T-helper 1 cell treated with Interleukin-12 subunit alpha and Interleukin-12 subunit beta and Interleukin-4 antibody, amounts not matched to agents 30 ng/mL and 1 ng/mL, for 36 hours (primary cell): ENCODE data around the gene MOK. TPM values are rescaled to one million over a fixed set of nuclear protein-coding genes. Genes with fewer than 3 reads are reported as not detected.

Experiments
- intact Hi-C: fragments of 100-400 bp; cut with micrococcal nuclease; formaldehyde crosslinking; loops from one replicate; pipeline ENCODE4 v1.15.1; 2024
- total RNA-seq: library from RNA; stranded (reverse); gene quantifications from 2 replicates; pipeline ENCODE4 v1.2.3, GENCODE V29; 2022

Gene MOK
- total RNA-seq, 1 donor from 2014 or later = 2.3 TPM

DNA sequence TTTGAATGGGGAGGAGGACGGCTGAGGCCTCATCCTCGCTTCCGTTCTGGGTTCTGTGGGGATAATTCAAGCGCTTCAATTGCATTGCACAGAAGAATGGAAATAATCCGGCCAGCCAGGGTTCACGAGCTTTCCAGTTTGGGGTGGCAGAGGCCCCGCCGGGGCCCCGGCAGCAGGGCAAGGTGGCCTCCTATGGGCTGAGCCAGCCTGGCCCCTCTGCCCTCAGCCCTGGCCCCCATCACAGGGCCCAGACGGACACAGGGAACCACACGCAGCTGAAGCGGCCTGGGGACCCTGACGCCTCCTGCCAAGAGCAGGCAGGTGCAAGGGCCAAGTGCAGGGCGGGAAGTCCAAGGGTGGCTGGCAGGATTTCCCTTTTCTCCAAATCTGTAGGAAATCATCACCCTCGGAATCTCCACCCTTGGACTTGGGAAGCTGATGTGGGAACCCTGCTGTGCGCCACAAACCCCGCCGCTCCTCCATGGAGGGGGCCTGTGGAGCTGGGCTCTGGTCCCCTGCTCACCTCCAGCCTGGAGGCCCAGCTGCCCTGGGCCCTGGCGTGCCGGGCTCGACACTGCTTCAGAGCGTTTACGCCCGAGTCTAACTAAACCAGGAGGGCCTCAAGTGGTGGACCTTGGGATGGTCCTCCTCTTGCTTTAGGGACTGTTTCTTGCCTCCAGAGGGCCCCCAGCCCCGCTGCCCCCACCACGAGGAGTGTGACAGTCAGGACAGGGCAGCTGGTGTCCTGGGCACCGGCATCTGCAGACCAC is 78.4 kb downstream of the MOK start:
- intact Hi-C loops = no loop called here

GRCh38 chr14:102225936-102226335 is 79.0 kb downstream of the MOK start:
- intact Hi-C loops = no loop called here

DNA sequence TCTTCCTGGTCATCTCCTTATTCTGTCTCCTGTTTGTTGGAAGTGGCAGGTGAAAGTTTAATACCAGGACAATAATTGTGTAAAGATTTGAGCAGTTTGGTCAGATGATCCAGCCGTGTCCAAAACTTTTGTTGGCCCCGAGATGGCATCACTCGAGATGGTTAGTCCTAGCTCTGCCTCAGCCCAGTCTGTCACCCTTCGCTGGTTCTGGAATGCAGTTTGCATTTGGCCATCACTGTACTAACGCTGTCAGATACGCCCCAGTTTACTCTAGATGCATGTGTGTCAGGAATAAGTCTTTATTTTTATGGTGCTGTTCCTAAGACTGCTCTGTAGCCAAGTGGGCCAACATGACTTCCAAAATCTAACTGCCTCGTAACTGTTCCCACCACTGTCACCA is 79.6 kb downstream of the MOK start:
- intact Hi-C loops = no loop called here

GRCh38 chr14:102223682-102224081 is 81.3 kb downstream of the MOK start:
- intact Hi-C loops = no loop called here

DNA sequence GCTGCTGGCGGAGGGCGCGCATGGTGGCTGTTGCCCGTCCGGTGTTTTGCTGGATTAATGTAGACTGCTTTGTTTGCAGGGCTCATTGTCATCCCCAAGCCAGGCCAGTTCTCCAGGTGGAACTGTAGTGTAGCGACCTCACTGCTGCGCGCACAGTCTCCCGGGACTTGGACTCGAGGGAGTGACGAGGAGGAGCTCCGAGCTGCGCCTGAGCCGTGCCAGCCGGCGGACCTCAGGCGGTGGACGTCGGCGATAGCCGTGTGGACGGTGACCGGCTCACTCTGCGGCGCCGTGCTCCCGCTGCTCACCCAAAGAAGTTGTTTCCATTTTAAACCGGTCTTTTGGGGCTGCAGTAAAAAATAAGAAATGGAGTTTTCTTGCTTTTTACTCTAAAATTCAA is 82.2 kb downstream of the MOK start:
- intact Hi-C loops = no loop called here

DNA sequence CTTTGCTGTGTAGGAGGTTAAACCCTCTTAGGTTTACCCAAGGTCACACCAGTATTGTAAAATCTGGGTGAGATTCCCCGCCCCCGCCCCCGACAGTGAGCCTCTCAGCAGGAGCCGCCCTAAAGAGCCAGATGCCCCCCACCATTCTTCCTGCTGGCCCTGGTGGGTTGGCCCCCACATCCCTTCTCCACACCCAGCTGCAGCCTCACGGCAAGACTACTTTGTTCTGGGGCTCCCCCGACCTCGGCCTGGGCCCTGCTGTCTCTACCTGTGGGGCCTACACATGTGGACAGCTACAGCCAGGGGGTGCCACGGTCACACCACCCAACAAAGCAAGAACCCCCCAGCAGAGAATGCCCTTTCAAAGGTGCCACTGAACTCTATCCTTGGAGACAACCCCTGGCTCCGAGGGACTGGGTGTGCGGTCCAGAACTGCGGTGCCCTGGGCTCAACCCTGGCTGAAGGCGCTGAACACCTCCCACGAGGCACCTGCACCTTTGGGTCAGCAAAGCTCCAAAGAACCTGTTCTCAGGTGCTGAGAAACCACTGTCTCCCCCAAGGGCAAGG is 82.9 kb downstream of the MOK start:
- intact Hi-C loops = no loop called here

- intact Hi-C loops = no loop called here
Observed at GRCh38 chr14:102221026-102221425, 83.9 kb downstream of the MOK start.

GRCh38 chr14:102220031-102220430 is 84.9 kb downstream of the MOK start:
- intact Hi-C loops = no loop called here

DNA sequence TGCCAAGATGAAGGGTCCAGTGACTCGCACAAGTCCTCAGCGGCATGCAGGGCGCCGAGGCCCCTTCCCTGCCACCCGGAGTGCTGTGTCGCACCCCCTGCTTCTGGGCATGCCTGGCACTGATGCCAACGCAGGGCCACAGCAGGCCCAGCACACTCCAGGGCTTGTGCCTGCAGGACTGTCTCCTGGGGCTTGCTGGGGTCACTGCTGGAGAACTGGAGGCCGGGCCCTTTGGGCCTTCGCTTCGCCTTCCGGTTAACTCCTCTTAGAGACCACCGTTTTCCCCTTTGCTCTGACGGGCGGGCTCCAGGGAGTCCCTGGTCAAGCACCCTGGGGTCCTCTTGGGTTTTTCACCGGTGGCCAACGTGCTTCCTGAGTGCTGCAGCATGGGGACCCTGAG is 85.6 kb downstream of the MOK start:
- intact Hi-C loops = no loop called here

DNA sequence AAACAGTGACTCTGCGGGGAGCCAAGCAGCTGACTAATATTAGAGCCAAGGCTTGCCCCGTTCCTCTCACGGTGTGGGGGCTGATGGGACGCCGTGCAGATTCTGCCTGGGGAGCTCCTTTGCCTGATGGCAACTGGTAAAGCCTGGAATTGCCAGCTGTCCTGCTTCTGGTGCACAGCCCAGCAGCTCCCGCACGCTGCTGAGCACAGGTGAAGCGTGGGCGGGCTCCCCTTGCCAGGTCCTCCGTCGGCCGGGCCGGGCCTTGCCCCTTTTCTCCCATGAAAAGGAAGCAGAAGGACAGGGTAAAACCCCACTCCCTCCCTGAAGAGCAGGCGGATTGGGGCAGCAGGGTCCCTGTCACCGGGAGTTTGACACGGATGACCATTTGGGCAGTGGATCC is 86.3 kb downstream of the MOK start:
- intact Hi-C loops = no loop called here

- intact Hi-C loops = no loop called here
Observed at GRCh38 chr14:102217987-102218421, 87.0 kb downstream of the MOK start.

GRCh38 chr14:102217399-102217798 is 87.6 kb downstream of the MOK start:
- intact Hi-C loops = no loop called here

DNA sequence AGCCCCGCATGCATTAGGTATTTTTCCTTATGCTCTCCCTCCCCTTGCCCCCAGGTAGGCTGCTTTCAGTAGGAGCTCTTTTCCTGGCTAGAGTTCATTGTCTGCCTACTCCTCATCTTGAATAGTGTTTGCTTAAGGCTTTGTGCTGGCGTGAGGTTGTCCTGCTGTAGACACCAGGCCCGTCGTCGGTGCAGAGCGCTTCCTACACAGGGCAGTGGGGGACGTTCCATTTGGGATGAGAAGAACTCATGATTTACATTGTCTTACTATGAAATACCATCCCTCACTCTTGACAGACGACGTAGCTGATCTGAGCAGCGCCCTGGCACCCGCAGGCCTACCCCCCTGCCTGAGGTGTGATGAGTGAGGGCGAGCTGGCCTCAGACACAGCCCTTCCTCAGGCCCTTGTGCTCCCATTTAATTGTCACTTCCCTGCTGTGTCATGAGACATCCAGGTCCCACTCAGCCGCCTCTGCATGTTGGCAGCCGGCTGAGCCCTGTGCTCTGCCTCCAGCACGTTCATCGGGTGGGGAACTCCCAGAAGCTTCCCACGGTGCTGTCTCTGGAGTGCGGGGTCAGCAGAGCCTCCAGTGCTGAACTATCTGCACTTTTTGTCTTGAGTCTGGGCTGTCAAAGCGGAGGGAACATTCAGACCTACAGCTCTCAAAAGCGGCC is 89.3 kb downstream of the MOK start:
- intact Hi-C loops = no loop called here

DNA sequence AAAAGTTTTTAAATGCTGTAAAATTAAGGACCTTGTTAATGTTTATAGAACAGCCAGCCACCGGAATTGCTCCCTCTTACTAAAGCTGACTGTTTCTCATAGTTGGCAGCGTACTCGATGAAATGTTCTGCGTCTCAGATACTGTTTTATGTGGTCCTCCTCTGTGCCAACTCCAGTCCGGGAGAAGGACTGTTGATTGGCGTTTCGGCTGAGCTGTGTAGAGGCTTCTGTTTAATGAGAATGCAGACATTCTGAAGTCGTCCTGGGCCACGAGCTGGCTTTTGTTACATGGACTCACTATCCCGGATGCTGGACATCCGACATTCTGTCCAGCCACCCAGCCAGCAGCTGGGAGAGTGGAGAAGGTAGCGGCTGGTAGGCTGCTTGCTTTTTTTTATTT is 89.9 kb downstream of the MOK start:
- intact Hi-C loops = no loop called here

DNA sequence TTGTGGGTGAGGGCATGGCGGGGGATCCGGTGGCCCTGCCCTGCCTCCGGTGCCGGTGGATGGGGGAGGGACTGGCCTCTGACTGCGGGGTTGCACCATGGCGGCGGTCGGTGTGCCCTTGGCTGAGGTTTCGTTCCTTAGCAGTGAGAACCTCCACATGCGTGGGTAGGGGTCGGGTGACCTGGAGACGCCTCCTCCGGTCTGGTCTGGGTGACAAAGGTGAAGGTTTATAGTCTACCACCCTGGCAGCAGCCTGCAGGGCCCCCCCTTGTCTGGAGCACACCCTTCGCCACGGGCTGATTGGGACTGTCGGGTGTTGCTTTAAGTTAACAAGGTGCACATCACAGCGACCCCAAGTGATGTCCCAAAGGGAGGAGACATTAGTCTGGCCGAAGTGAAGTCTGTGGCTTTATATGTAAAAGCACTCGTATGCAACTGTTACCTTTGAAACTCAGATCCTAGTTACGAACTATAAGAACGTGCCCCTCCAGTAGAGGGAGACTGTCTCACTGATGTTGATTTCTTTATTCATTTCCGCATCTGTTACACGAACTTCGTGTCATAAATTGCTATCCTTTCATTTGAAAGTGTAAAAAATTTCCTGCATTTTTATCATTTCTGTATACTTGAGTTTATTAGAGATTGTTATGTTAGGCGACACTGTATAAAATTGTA is 90.8 kb downstream of the MOK start:
- intact Hi-C loops = no loop called here

GRCh38 chr14:102213470-102213869 is 91.5 kb downstream of the MOK start:
- intact Hi-C loops = no loop called here

DNA sequence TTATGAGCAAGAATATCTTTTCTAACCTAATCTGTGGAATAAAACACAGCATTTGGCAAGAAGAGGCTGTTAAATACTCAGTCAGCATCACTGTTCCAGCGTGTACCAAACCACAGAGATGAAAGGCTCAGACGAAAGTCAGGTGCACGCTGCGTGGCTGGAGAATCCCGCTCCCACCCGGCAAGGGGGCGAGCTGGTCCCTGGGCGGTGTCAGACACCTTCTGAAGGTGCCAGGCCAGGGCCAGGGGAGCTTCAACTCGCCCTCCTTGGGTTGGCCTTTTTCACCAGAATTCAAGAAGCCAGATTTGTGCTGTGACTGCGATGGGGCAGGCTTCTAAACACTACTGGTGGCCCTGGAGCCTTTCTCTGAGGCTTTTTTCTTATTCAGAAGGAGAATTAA is 92.1 kb downstream of the MOK start:
- intact Hi-C loops = no loop called here

- intact Hi-C loops = no loop called here
Observed at GRCh38 chr14:102212356-102212755, 92.6 kb downstream of the MOK start.

DNA sequence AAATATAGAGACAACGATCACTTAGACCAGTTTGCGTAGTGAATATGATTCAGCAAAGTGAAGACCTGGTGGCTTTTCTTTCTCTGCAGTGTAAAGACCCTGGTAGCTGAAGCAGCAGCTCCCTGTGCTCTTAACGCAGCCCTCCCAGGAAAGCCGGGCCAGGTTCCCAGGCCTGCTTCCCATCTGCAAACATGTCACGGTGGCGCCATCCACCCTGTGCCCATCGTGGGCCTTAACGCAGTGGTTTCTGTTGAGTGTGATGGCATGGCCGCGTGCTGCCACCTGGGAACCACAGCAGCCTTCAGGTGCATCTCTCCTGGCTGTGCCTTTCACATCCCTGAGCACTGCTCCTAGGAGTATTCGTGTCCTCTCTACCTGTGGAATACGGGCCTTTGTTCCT is 93.7 kb downstream of the MOK start:
- intact Hi-C loops = no loop called here

DNA sequence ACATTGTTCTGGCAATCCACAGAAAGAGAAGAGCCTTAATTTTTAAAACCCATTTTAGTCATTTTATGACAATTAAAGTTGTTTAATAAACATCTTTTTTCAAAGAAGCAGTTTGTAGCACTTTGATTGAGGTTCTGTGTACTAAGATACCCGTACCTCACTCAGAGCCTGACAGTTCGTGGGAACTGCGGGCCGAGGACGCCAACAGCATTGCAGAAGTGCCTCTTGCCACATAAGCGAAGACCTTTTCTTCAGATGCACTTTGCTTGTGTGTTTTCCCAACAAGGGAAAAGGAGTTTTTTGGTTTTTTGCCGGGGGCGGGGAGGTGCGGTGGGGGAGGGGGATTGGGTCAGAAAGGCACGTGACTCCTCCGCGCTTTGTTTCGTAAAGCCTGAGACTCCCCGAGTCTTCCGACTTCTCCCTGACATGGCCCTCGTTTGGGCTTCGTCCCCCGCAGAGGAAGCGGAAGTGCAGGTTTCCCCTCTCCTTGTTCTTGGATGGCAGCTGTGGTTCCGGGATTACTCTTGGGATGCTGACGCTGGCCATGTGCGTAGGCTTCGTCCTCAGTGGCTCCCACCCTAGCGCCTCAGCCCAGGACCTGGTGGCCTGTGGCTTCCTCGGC is 94.4 kb downstream of the MOK start:
- intact Hi-C loops = no loop called here

- intact Hi-C loops = no loop called here
Observed at GRCh38 chr14:102209224-102209966, 95.6 kb downstream of the MOK start.
